ENCODE data around the gene ABCG1.

The ABCG1 gene

DNA sequence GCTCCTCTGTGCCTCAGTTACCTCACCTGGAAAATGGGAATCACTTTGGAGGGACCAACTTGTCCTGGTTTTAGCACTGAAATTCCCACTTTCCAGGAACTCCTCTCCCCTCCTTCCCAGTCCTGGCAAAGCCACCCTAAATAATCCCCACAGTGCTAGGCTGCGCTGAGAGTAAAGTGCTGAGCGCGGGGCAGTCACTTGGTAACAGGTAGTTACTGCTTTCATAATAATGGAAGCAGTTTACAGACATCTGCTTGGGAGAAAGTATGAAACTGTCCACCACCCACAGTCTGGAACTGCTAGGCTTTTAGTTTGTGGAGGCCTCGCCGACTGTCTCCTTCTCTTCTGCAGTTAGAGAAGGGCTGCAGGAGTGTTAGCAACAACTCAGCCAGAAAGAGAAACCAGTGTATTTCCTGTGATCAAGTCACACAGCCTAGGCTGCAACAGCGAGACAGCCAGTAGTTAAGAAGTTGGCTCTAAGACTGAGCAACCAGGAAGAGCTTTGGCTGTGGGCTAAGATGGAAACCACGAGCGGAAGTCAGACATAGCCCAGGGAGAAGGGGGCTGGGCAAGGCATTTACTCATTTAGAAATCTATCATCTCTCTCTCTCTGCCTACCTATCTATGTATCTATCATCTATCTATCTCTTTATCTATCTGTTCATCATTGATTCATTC is 30.8 kb upstream of the ABCG1 start:
- DNase-seq (ENCODE audit: low read depth) = no peak
- in situ Hi-C loops (cut with HindIII; ENCODE audit: low sequenced_read_pairs) = no loop called here
- no peak overlapping the region for H3K4me3 ChIP-seq (ENCODE audit: low read depth, low read length)
- TF ChIP-seq, protein P1, sequence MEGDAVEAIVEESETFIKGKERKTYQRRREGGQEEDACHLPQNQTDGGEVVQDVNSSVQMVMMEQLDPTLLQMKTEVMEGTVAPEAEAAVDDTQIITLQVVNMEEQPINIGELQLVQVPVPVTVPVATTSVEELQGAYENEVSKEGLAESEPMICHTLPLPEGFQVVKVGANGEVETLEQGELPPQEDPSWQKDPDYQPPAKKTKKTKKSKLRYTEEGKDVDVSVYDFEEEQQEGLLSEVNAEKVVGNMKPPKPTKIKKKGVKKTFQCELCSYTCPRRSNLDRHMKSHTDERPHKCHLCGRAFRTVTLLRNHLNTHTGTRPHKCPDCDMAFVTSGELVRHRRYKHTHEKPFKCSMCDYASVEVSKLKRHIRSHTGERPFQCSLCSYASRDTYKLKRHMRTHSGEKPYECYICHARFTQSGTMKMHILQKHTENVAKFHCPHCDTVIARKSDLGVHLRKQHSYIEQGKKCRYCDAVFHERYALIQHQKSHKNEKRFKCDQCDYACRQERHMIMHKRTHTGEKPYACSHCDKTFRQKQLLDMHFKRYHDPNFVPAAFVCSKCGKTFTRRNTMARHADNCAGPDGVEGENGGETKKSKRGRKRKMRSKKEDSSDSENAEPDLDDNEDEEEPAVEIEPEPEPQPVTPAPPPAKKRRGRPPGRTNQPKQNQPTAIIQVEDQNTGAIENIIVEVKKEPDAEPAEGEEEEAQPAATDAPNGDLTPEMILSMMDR (IDR thresholded peaks at IDR 0.05; ENCODE audit: low read depth, low read length, missing control alignments) = no peak

DNA sequence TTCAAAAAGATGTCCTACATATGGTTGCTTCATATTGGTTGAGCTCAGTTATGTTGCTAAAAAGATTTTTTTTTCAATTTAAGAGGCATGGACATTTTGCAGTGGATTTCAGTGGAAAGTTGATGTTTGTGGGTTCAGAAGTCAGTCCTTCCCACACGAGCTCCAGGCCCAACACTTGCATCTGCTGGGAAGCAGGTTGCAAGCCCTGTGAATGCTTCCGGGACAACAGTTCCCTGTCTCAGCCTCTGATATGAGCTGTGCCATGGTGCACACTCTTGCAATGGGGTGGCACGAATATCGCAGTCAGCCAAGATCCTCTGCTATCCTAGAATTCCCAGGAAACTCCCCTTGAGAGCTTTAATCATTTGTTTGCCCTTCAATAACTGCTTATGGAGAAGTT is 30.3 kb upstream of the ABCG1 start:
- TF ChIP-seq, protein P1 (IDR thresholded peaks at IDR 0.05; ENCODE audit: low read depth, low read length, missing control alignments) = no peak
- in situ Hi-C loops (cut with HindIII; ENCODE audit: low sequenced_read_pairs) = no loop called here

DNA sequence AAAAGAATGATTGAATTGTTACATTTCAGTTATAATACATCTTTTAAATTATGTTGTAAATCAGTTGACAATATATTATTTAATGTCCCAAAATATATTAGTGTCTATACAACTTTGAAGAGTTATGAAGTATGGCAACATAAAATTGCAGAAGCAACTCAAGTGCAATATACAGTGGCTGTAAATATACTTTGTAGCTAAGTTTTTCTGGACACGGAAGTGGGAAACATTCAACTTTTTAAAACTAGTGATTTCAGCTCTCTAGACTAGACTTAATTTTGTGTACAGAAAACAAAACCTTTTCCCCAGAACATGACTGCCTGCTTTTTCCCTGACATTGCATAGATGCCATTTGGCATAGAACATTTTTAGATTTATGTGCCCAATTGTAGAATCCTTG is 29.5 kb upstream of the ABCG1 start:
- no peak overlapping the region for H3K4me3 ChIP-seq (ENCODE audit: low read depth, low read length)
- in situ Hi-C loops (cut with HindIII; ENCODE audit: low sequenced_read_pairs) = no loop called here
- DNase-seq (ENCODE audit: low read depth) = no peak
- TF ChIP-seq, protein P1 (IDR thresholded peaks at IDR 0.05; ENCODE audit: low read depth, low read length, missing control alignments) = no peak

More for the DNA sequence above, 30.3 kb upstream of the ABCG1 start:
- no peak for DNase-seq (ENCODE audit: low read depth)
- no peak overlapping the region for H3K4me3 ChIP-seq (ENCODE audit: low read depth, low read length)

DNA sequence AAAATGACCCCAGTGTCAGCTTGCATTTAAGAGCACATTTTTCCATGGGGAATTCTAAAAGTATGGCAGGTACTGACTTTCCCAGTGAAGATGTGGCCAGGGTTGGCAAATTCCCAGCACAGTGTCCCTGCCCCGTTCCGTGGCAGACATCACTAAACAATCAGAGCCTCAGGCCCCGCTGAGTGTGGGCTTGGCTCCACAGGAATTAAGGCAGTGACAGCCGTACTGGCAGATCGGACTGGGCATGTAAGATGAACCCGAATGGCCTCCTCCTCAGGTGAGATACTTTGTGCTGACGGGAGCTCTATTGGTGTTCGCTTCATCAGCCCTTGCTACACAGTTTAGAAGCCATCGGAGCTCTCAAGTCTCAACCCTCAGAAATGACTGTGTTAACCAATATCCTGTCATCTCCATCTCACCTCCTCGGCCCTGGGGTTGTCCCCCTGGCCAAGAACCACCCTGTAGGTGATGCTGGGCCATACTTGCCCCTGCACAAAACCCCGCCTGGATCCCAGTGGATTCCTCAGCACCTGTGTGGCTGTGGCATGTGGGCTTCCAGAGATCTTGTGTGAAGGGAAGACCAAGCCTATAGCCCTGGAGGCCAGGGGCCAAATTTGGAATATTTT is 29.0 kb upstream of the ABCG1 start:
- in situ Hi-C loops (cut with HindIII; ENCODE audit: low sequenced_read_pairs) = no loop called here
- no peak overlapping the region for H3K4me3 ChIP-seq (ENCODE audit: low read depth, low read length)
- TF ChIP-seq, protein P1 (IDR thresholded peaks at IDR 0.05; ENCODE audit: low read depth, low read length, missing control alignments) = no peak
- no peak for DNase-seq (ENCODE audit: low read depth)

DNA sequence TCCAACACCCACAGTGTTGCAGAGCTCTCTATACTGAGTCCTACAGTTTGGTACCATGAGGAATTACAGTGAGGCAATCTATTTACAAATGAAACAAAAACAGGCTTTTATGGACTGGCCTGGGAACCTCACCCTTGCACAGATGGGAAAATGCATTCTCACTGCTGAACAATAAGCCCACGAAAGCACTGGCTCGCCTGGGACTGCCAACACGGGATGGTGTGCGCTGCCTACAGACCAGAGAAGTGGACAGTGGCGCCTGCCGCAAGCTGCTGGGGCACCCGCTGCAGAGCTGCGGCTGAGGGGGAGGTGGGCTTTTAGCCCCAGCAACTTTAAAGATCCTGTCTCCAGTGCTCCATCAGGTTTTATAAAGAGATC is 28.5 kb upstream of the ABCG1 start:
- in situ Hi-C loops (cut with HindIII; ENCODE audit: low sequenced_read_pairs) = no loop called here
- no peak for DNase-seq (ENCODE audit: low read depth)
- no peak overlapping the region for H3K4me3 ChIP-seq (ENCODE audit: low read depth, low read length)
- TF ChIP-seq, protein P1 (IDR thresholded peaks at IDR 0.05; ENCODE audit: low read depth, low read length, missing control alignments) = no peak

DNA sequence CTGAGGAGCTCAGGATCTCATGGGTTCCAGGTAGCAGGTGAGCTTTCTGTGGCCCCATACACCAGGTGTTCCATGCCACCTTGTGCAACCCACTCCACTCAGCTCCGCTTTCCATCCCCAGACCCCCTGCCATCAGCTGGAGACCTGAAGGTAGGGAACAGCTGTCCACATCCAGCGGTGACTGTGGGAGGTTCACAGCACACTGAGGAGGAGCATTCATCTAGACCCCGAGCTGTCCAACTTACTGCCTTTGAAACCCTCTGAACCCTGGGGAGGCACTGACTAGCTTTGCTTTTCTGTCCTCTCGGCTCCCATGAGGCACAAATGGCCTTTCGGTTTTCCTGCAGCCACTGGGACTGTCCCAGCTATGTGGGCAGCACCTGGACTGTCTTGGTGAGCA is 27.9 kb upstream of the ABCG1 start:
- in situ Hi-C loops (cut with HindIII; ENCODE audit: low sequenced_read_pairs) = no loop called here
- no peak for DNase-seq (ENCODE audit: low read depth)
- H3K4me3 ChIP-seq (ENCODE audit: low read depth, low read length) = no peak overlapping the region
- TF ChIP-seq, protein P1 (IDR thresholded peaks at IDR 0.05; ENCODE audit: low read depth, low read length, missing control alignments) = no peak
